HG03097 (cell line): Measurements from ENCODE around the gene GNA14.
"Not testable (repeated sequence)": the region's sequence is repeated elsewhere in the genome, so short reads cannot be mapped to it uniquely, and the experiment has no call there.

Experiments
- ATAC-seq: cut with Tn5 transposase; IDR thresholded peaks from one replicate; pipeline ENCODE4 v1.9.1; 2021; ENCODE audit not compliant: unreplicated experiment, low FRiP score

GNA14 gene

DNA sequence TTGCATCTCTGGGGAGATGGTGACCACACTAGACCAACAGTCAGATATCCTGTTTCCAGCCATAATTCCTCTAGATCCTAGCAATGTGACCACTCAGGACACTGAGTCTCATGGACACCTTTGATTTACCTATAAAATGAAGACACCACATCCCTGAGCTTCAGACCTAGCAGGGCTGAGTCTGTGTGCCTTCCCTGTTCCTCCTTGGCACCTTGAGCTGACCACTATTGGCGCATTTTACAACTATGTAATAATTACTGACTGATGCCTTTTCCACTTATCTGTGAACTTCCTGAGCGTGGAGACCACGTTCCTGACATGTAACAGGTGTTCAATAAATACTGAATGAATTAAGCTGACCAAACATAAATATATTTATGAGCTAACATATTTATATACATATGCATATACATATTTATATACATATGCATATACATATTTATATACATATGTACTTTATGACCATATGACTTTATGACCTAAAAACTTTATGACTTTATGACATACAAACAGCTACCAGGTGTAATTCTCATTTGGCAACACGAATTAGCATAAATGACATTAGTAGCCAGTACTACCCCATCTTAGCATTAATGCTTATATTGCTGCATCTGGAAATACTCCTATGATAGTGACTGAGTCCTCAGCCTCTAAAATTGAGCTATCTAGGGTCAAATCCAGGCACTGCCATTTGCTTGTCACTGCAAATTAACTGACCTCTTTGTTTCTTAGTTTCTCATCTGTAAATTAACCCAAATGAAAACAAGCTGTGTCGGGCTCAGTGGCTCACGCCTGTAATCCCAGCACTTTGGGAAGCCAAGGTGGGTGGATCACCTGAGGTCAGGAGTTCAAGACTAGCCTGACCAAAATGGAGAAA, 150.6 kb downstream of the GNA14 start:
- ATAC-seq, result no peak

DNA sequence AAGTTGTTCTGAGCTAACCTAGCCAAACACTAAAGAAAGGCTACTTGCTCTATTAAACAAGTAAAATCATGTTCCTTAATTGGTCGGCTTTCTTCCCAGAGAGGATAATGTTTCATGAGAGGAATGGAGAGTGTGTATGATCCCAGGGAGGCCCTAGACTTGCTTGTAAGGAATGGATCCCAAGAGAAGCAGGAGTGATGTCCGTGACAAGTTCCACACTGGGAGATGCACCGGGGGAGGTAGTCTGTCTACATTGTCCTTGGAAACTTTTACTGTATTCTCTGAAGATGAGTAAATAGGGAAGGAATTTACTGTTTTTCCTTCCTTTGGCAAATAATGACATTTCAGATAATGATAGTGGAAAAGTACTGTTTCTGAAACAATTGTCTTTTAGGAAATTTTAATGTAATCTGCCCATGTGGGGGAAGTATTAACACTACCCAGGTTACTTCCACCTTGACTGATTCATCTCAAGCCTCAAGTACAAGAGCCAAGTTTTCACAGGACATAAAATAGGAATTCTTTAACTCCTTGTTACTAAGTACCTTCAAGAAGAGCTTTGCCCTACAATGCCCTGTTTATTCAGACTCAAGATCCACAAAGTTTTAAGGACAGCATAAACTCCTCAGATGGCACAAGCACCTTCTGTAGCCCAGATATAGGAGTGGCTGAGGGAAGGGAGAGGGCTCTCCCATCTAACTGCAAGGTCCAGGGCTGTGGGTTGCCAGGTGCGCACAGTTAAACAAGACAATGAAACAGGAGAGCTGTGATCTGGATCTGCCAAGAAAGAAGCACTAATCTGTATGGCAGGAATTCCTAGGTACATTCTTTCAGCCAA, 152.1 kb downstream of the GNA14 start:
- no peak for ATAC-seq

DNA sequence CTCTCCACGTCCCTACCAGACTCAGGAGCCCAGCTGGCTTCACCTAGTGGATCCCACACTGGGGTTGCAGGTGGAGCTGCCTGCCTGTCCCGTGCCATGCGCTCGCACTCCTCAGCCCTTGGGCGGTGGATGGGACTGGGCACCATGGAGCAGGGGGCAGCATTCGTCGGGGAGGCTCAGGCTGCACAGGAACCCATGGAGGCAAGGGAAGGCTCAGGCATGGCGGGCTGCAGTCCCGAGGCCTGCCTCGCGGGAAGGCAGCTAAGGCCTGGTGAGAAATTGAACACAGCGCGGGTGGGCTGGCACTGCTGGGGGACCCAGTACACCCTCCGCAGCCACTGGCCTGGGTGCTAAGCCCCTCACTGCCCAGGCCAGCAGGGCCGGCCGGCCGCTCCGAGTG, 157.8 kb downstream of the GNA14 start:
- not testable (repeated sequence) for ATAC-seq

DNA sequence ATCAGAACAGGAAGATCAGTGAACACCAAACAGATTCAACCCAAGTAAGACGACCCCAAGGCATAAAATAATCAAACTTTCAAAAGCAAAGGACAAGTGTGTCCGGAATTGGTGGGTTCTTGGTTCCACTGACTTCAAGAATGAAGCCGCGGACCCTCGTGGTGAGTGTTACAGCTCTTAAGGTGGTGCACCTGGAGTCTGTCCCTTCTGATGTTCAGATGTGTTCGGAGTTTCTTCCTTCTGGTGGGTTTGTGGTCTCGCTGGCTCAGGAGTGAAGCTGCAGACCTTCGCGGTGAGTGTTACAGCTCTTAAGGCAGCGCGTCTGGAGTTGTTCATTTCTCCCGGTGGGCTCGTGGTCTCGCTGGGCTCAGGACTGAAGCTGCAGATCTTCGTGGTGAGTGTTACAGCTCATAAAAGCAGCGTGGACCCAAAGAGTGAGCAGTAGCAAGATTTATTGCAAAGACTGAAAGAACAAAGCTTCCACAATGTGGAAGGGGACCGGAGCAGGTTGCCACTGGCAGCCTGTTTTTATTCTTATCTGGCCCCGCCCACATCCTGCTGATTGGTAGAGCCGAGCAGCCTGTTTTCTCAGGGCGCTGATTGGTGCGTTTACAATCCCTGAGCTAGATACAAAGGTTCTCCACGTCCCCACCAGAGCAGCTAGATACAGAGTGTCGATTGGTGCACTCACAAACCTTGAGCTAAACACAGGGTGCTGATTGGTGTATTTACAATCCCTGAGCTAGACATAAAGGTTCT, 158.5 kb downstream of the GNA14 start:
- ATAC-seq, result not testable (repeated sequence)

DNA sequence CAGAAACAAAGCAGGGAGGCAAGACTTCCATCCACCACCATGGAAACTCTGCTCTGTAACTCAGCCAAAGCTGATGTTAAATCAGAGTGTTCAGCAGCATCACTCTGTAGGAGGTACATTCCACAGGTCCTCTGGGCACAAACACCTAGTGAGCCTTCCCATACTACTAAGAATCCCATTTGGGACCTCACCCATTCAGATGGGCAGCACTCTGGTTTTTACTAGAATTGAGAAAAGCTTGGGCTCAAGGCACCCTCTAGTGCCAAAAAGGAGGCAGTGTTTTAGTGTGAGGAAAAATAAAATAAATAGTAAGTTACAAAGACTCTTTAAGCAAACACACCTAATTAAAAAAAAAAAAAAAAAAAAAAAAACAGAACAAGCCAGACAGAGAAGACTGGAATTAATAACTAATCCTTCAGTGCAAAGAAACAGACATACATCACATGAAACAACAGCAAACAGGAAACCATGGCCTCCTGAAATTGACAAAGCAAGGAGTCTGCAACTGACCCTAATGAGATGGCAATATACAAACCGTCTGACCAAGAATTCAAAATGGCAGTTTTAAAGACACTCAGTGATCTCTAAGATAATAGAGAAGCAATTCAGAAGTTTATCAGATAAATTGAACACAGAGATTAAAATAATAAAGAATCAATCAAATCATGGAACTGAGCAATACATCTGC, 159.5 kb downstream of the GNA14 start:
- no peak for ATAC-seq

DNA sequence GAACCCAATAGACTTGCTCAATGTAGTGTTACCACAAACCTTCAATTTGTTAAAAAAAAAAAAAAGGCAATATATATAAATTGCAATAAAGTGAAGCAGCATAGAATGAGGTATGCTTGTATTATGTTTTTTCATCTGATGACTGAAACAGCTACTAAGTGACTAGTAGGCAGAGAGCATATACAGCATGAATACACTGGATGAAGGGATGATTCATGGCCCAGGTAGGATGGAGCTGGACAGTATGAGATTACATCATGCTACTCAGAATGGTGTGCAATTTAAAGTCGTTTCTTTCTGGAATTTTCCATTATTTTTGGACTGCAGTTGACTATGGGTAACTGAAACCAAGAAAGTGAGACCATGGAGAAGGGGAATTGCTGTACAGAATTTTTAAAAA, 161.2 kb downstream of the GNA14 start:
- ATAC-seq, result no peak

DNA sequence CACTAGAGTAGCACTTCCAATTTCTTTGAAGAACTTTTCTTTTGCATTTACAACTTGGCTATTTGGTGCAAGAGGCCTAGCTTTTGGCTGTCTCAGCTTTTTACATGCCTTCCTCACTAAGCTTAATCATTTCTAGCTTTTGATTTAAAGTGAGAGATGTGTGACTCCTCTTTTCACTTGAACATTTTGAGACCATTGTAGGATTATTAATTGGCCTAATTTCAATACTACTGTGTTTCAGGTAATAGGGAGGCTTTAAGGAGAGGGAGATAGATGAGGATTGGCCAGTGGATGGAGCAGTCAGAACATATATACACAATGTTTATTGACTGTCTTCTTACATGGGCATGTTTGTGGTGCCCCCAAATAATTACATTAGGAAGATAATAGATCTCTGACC, 161.7 kb downstream of the GNA14 start:
- no peak for ATAC-seq

DNA sequence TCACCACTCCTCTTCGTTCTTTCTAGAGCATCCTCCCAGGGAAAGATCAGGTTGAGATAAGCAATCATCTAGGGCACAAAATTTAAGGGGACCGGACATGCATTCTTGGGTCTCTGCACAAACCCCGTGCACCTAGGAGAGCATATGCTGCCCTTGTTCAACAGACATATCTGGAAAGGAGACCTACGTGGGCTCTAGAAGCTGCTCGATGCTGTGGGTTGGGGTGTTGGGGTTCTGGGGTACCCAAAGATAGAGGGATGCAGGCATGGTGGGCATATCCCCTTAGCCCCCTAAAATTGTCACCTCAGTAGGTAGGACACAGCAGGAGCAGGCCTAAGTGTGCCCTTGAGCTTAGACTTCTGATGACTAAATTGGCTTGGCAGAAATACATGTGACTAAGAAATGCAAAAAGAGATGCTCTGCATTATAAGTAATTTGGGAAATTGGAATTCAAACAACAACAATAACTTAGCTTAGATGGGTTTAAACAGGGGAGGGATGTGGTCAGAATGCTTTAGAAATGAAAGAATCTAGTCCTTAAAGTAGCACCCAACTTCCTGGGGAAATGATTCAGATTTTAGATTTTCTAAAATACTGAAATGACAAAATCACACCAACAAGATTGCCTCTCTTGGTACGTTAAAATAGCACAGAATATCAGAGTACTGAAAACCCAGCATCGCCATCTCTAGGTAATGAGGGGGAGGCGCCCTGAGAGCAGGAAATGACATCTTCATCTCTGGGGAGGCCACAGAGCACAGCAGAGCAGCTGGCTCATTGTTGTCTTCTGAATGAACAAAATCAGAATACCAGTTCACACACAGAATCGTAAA, 172.3 kb downstream of the GNA14 start:
- peak; percentile 100 for ATAC-seq

DNA sequence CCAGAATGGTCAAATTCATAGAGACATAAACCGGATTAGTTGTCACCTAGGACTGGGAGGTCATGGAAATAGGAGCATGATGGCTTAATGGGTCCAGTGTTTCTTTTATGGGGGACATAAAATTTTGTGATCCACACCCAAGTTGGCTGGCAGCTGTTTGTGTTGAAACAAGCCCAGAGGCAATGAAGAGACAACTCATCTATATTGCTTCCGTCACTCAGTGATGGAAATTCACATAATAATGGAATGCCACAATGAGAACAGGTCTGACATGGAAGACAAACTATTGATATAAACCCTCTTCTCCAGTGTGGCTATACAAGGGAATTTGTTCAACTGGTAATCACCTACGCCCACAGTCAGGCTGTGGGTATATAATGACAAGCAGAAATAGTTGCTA, 173.2 kb downstream of the GNA14 start:
- ATAC-seq, result no peak

DNA sequence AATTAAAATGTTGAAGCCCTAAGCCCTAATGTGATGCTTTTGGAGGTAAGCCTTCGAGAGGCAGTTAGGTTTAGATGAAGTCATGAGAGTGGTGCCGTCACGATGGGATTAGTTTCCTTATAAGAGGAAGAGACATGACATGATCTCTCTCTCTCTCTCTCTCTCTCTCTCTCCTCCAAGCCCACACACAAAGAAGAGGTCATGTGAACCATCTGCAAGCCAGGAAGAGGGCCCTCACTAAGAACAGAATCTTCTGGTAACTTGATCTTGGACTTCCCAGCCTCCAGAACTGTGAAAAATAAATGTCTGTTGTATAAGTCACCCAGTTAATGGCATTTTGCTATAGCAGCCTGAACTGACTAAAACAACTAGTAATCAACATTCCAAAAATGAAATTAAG, 175.5 kb downstream of the GNA14 start:
- no peak for ATAC-seq

DNA sequence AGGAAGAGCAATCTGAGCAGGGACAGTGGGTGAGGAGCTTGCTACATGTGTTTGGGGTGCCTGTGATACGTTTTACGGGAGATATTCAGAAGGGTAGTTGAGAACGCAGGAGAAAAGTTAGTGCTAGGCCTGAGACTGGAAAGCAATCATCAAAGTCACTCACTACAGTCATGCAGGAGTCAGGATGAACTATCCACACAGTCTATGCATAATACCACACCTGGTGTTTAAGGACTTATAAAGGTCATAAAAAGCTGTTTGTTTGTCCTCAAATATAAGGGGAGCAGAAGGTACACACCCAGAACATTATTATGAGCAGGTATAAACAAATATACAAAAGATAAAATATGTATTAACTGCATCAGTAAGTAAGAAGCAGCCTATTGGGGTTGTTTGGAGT, 176.6 kb downstream of the GNA14 start:
- ATAC-seq, result no peak

DNA sequence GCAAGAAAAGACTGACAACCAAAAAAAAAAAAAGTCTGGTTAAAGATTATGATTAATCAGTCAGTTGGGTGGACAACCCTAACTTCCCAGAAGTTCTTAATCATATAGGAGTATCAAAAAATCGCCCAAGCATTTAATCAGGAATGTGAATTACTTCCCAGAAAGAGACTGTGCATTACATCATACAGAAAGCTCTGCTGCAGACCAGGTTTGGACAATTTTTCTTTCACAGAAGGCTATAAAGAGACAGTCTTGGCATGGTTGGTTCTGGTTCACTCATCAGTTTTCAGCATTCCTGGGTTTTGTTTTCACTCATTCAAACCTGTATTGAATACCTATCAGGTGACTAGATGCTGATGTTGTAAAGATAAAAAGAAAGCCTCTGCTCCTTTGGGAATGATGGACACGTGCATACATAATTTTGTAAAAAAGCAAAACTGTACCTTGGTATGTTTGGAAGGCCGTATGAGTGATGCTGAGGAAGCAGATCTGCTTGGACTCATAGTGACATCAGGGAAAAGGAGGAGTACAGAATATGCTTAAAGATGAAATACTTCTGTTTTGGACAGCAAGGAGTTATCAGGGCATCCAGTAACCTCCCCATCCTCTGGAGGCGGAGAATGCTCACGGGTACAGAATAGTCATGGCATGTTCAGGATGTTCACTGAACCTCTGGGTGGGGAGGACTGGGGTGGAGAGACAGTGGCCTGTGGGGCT, 178.4 kb downstream of the GNA14 start:
- ATAC-seq, result no peak

DNA sequence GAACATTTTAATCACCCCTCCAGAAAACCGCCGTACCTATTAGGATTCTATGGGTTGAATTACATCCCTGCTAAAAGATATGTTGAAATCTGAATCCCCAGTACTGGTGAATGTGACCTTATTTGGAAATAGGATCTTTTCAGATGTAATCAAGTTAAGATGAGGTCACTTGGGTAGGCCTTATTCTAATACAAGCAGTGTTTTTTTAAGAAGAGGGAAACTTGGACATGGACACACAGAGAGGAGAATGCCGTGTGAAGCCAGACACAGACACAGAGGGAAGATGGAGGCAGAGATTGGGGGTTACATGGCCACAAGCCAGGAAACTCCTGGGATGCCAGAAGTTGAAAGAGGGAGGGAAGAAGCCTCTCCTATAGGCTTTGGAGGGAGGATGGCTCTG, 183.5 kb downstream of the GNA14 start:
- ATAC-seq, result no peak

DNA sequence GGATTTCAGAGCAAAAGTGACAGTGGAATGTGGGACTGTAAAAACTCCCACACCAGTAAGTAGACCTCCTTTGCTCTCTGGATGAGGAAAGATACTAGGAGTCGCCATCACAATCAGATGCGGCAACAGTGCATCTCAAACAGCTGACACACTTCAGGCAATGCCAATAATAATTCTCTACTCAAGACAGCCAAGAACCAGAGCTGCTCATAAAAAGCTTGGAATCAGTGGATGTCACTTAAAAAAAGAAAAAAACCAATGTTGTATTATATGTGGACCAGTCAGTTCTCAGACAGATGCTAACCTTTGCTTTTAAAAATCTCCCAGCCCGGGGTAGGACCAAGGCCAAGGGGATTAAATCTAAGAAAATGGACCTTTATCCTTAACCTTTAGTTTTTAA, 185.0 kb downstream of the GNA14 start:
- ATAC-seq, result no peak

DNA sequence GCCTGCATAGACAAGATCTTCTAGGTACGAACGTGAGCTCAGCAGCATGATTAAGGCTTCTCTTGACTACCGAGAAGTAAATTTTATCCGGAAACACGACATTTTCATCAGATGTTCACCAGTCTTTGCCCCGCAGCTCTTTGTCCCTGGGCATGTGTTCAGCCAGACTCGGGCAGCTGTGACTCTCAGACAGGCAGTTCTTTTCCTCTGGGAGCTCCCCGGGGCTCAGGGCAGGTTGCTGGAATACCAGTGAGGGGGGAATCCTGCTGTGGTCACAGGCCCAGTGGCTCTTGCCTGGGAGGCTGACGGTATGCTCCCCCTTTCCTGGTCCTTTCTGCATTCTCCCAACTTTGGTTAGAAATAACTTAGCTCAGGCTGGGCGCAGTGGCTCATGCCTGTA, 186.1 kb downstream of the GNA14 start:
- no peak for ATAC-seq

DNA sequence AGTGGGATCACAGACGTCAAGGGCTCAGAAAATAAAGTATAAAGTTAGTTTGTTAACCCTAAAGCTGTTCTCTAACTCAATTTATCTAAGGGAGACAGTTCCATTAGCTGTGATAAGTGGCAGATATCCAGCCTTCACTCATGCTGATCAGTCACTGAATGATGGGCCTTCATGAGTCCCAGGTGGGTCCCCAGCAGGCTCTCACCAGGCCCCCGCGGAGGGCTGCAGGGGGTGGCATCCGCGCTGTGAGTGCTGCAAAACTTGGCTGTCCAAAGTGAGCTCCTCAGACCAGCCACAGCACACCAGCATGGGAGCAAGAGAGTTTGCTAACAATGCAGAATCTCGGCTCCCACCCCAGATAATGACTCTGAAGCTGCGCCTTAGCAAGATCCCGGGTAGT, 187.2 kb downstream of the GNA14 start:
- ATAC-seq, result no peak

DNA sequence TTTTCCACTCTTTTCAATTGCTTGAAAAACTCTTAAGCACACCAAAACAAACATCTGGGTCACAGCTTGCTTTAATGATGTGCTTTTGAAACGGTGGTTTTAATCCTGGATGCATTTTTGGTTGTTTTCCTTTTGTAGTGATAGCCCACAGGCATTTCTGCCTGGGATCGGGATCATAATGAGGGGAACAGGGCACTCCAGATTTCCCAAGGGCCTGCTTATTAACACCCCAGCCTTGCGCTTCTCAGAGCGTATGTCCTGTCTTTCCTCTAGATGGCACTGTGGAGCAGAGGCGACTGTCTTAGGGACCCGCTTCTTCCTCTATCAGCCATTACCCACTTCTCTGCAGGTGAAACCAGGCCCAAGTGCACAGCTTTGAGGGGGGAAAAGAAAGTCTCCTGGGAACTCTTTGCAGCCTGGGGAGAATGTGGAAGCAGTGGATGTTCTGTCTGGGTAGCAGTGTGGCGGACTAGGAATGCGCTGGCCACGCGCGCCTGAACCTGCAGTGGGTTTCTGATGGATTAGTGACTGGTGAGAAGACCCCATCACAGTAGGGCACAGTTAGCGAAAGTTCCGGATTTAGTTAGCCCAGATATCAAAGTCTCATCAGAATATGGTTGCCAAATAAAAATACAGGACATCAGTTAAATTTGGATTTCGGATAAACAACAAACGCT, 190.1 kb downstream of the GNA14 start:
- ATAC-seq, result peak; percentile 69

DNA sequence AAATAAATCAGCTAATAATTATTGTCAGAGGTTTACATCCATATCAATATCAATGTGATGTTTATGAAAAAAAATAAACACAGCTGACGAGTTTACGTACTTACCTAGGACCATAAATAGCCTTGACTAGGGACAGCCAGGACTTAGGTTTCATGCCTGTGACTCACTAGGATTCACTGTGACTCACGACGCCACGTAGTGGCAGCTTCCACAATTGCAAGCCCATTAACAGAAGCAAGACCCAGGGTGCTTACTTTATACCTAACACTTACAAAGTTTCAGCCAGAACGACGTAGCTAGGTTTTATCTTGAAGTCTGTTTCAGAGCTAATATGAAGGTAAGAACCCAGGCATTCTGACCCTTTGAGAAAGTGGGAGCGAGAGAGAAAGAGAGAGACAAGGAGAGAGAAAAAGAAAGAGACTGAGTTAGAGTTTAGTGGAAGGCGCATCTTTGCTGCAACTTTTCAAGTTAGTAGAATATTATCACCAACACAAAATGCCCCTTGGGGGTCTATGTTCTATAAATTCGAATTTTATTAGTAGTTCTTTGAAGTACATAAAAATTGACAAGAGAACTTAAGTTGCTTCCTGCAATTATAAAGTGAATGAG, 191.2 kb downstream of the GNA14 start:
- ATAC-seq, result peak; percentile 59
